Gastrocnemius medialis (tissue), 4 donors: ENCODE data around the gene SCN3A. TPM values are rescaled to one million over a fixed set of nuclear protein-coding genes. Genes with fewer than 3 reads are reported as not detected.

Source experiments
- ATAC-seq, 2 donors: fragments of 150-250 bp; one replicate each; pipeline ENCODE4 v1.9.1; 2016
- DNase-seq, 2 donors: peaks; one replicate each; pipeline ENCODE4 v3.0.0-alpha.2; 2019
- H3K27ac ChIP-seq, 4 donors: fragments of 200-600 bp; sonication (generic); 1 replicate in 1 of 4; 2 replicates in 3 of 4; pipeline ENCODE4 v1.5.1; 2016 to 2018; ENCODE audit warnings: mild to moderate bottlenecking in 2 of 4, moderate library complexity in 1 of 4
- H3K27me3 ChIP-seq, 3 donors: fragments of 200-600 bp; sonication (generic) in 2 of 3; 1 replicate in 1 of 3; 2 replicates in 2 of 3; pipeline versions ENCODE4 v1.5.1 to v1.6.0; 2016 to 2019; ENCODE audit warnings: mild to moderate bottlenecking in 1 of 3, moderate library complexity in 1 of 3
- H3K36me3 ChIP-seq, 2 donors: fragments of 200-600 bp; sonication (generic) in 1 of 2; one replicate each; pipeline ENCODE4 v1.5.1; 2017 to 2018
- H3K4me1 ChIP-seq, 2 donors: fragments of 200-600 bp; sonication (generic) in 1 of 2; one replicate each; pipeline ENCODE4 v1.5.1; 2016 to 2017; ENCODE audit warnings: mild to moderate bottlenecking in 2 of 2
- H3K4me3 ChIP-seq, 4 donors: fragments of 200-600 bp; sonication (generic) in 3 of 4; 1 replicate in 1 of 4; 2 replicates in 3 of 4; pipeline ENCODE4 v1.5.1; 2016 to 2019; ENCODE audit warnings: mild to moderate bottlenecking in 2 of 4
- H3K9me3 ChIP-seq, 3 donors: fragments of 200-600 bp; sonication (generic) in 2 of 3; 1 replicate in 1 of 3; 2 replicates in 2 of 3; pipeline ENCODE4 v1.5.1; 2016 to 2019
- CTCF ChIP-seq, 5 experiments: fragments of 450-650 bp in 3 of 5; fragments of 200-600 bp in 2 of 5; sonication (generic) in 2 of 5; IDR thresholded peaks in 4 of 5; conservative IDR thresholded peaks in 1 of 5; 1 replicate in 4 of 5; 2 replicates in 1 of 5; pipeline ENCODE4 v1.5.1; 2016 to 2019; ENCODE audit warnings: antibody characterized with exemption in 5 of 5, mild to moderate bottlenecking in 3 of 5, moderate library complexity in 3 of 5
- POLR2A ChIP-seq, 2 donors: fragments of 450-650 bp; IDR thresholded peaks; one replicate each; pipeline ENCODE4 v1.6.1; 2017; ENCODE audit warnings: antibody characterized with exemption in 2 of 2, mild to moderate bottlenecking in 2 of 2, moderate library complexity in 2 of 2
- in situ Hi-C, 4 donors: fragments of 200-750 bp; cut with MboI; loops; one replicate each; pipeline versions ENCODE4 v1.15.0 to v1.8.0; 2017; ENCODE audit warnings: low sequenced_read_pairs in 4 of 4
- intact Hi-C: fragments of 100-400 bp; cut with DNase I; formaldehyde crosslinking; loops from one replicate; pipeline ENCODE4 v1.15.1; 2023; ENCODE audit warnings: low total_unique reads
- total RNA-seq, 4 donors: library from RNA; depleted of rRNA; stranded (reverse); fragments of >200 nt; gene quantifications; one replicate each; pipeline versions ENCODE4 v1.1.0 to v1.2.3, GENCODE V29; 2016

The SCN3A gene
- total RNA-seq, 4 donors from 2014 or later = 0.53 to 1.8 (median 1.3) TPM

DNA sequence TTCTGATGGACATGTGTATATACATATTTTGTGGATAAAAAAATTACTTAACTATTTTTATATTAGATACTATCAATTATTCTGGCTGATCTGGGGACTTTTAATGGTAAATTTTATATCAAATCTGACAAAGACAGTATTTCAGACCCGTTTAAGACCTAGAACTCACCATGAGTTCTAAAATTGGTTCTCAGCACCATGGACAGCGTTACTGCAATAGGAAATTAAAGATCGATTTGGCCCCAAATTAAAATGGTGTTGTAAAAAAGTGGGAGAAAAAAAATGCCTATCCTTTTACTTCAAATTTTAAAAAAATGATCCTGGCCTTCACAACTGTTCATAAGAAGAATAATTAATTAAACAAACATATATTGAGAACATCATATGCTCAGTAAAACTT is 34.4 kb upstream of the SCN3A start:
- in situ Hi-C loops = loop anchor here in 2 of 4 donors (10.0 kb wide), 1 partner anchor 57 kb away; no protein-coding TSS in a partner anchor
- no peaks in the 10 kb centered on the region for H3K27me3 ChIP-seq
- ATAC-seq (no peak), DNase-seq (no peak)
- H3K4me3 ChIP-seq = no peak overlapping the region
- no peaks in the 10 kb centered on the region for H3K4me1 ChIP-seq
- H3K36me3 ChIP-seq = no peaks in the 10 kb centered on the region
- no peak for TF ChIP-seq CTCF (IDR thresholded peaks at IDR 0.05 in 4 of 5, conservative IDR thresholded peaks at IDR 0.05 in 1 of 5)
- no peak for TF ChIP-seq POLR2A (IDR thresholded peaks at IDR 0.05)
- no peak overlapping the region for H3K27ac ChIP-seq
- H3K9me3 ChIP-seq = no peaks in the 10 kb centered on the region
- intact Hi-C loops = no loop called here

DNA sequence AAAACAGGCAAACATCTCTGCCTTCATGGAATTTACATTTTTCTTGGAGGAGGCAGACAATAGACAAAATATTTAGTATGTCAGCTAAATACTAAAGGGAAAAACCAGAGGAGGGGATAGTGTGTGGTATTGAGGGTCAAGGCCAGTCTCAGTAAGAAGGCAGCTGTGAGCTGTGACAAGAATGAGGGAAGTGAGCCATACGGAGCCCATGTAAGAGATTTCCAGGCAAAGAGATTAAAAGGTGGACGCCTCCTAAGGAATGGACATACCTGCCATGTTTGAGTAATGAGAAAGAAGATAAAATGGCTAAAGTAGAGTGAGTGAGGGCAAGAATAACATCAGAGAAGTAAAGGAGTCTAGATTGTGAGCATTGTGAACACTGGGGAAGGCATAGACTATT is 33.2 kb upstream of the SCN3A start:
- no peak overlapping the region for H3K4me3 ChIP-seq
- no peak overlapping the region for H3K27ac ChIP-seq
- ATAC-seq = no peak
- no peaks in the 10 kb centered on the region for H3K36me3 ChIP-seq
- DNase-seq = no peak
- no peaks in the 10 kb centered on the region for H3K27me3 ChIP-seq
- H3K9me3 ChIP-seq = no peaks in the 10 kb centered on the region
- intact Hi-C loops = no loop called here
- no peak for TF ChIP-seq CTCF (IDR thresholded peaks at IDR 0.05 in 4 of 5, conservative IDR thresholded peaks at IDR 0.05 in 1 of 5)
- no peak for TF ChIP-seq POLR2A (IDR thresholded peaks at IDR 0.05)
- in situ Hi-C loops = loop anchor here in 2 of 4 donors (10.0 kb wide), 1 partner anchor 58 kb away; no protein-coding TSS in a partner anchor
- no peaks in the 10 kb centered on the region for H3K4me1 ChIP-seq

GRCh38 chr2:165227571-165227970 is 23.7 kb upstream of the SCN3A start:
- TF ChIP-seq CTCF (IDR thresholded peaks at IDR 0.05 in 4 of 5, conservative IDR thresholded peaks at IDR 0.05 in 1 of 5) (no peak), POLR2A (IDR thresholded peaks at IDR 0.05) (no peak)
- Histone ChIP-seq H3K27ac (no peak overlapping the region), H3K9me3 (no peaks in the 10 kb centered on the region), H3K36me3 (no peaks in the 10 kb centered on the region), H3K4me1 (no peaks in the 10 kb centered on the region), H3K4me3 (no peak overlapping the region), H3K27me3 (no peaks in the 10 kb centered on the region)
- DNase-seq (no peak), ATAC-seq (no peak)
- intact Hi-C loops (no loop called here), in situ Hi-C loops (no loop called here)

GRCh38 chr2:165224941-165225340 is 21.1 kb upstream of the SCN3A start:
- no peak for ATAC-seq
- Histone ChIP-seq H3K4me3 (no peak overlapping the region), H3K27me3 (no peaks in the 10 kb centered on the region), H3K27ac (no peak overlapping the region), H3K4me1 (no peaks in the 10 kb centered on the region), H3K9me3 (no peaks in the 10 kb centered on the region), H3K36me3 (no peaks in the 10 kb centered on the region)
- in situ Hi-C loops = no loop called here
- TF ChIP-seq POLR2A (IDR thresholded peaks at IDR 0.05) (no peak), CTCF (IDR thresholded peaks at IDR 0.05 in 4 of 5, conservative IDR thresholded peaks at IDR 0.05 in 1 of 5) (no peak)
- no peak for DNase-seq
- intact Hi-C loops = no loop called here

DNA sequence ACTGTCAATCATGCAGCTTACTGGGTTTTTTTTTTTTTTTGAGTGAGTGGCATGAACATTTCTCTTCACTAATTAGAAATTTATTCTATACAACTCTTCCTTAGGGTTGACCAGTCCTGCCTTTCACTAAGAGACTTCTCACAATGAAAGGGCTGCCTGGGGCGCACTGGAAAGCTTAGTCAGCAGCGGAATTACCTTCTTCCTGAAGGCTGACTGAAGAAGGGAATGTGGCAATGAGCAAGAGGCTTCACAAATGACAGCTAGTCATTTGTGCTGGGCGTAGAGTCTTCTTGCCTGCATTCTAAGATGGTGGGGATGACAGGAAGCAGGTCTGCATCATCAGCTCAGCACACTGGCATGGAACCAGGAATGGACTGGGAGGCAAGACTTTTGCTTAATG is 15.6 kb upstream of the SCN3A start:
- no peaks in the 10 kb centered on the region for H3K9me3 ChIP-seq
- DNase-seq = no peak
- H3K4me1 ChIP-seq = no peaks in the 10 kb centered on the region
- intact Hi-C loops = no loop called here
- no peak overlapping the region for H3K4me3 ChIP-seq
- H3K27ac ChIP-seq = no peak overlapping the region
- in situ Hi-C loops = no loop called here
- no peaks in the 10 kb centered on the region for H3K27me3 ChIP-seq
- TF ChIP-seq POLR2A (IDR thresholded peaks at IDR 0.05) (no peak), CTCF (IDR thresholded peaks at IDR 0.05 in 4 of 5, conservative IDR thresholded peaks at IDR 0.05 in 1 of 5) (no peak)
- no peak for ATAC-seq
- H3K36me3 ChIP-seq = no peaks in the 10 kb centered on the region
